ENCODE data around the gene DNER. TPM values are rescaled to one million over a fixed set of nuclear protein-coding genes. Genes with fewer than 3 reads are reported as not detected.
A peak's percentile ranks its signal among the peaks of the same experiment; 100 is the strongest.

The DNER gene
- total and polyA plus RNA-seq, 12 donors: 49.2 to 309 (median 155) TPM

DNA sequence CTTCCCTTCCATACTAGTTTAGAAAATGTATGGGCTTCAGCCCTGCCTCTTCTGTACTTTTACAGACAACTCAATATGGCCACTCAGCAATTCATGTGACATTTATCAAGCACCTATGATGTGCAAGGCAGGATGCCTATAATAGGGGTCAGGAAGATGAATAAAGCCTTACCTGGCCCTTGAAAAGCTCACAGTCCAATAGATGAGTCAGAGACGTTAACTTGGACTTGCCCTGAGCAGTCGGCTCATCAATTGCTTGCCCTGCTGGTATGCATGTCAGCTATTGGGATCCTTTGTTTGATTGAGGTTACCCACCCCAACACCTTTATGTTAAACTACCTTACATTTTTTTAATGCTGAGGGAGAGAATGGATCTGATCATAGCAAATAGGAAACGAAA is 116.1 kb downstream of the DNER start:
- Histone ChIP-seq H3K9me3 (replicated peaks in 1 of 3) (no peaks in the 10 kb centered on the region), H3K27ac (no peak overlapping the region), H3K4me1 (replicated peaks in 1 of 2) (peaks cover 7 to 21% of the 10 kb centered on the region in 2 donors), H3K36me3 (replicated peaks in 1 of 2) (no peaks in the 10 kb centered on the region), H3K4me3 (no peak overlapping the region), H3K27me3 (no peaks in the 10 kb centered on the region)
- TF ChIP-seq POLR2A (IDR thresholded peaks at IDR 0.05): no peak
- TF ChIP-seq, protein P1, sequence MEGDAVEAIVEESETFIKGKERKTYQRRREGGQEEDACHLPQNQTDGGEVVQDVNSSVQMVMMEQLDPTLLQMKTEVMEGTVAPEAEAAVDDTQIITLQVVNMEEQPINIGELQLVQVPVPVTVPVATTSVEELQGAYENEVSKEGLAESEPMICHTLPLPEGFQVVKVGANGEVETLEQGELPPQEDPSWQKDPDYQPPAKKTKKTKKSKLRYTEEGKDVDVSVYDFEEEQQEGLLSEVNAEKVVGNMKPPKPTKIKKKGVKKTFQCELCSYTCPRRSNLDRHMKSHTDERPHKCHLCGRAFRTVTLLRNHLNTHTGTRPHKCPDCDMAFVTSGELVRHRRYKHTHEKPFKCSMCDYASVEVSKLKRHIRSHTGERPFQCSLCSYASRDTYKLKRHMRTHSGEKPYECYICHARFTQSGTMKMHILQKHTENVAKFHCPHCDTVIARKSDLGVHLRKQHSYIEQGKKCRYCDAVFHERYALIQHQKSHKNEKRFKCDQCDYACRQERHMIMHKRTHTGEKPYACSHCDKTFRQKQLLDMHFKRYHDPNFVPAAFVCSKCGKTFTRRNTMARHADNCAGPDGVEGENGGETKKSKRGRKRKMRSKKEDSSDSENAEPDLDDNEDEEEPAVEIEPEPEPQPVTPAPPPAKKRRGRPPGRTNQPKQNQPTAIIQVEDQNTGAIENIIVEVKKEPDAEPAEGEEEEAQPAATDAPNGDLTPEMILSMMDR (IDR thresholded peaks at IDR 0.05): no peak
- no peak for DNase-seq
- 58 to 87% (median 80%) methylated on average over 3 of the region's 3 CpGs for WGBS, 4 donors
- intact Hi-C loops (cut with DNase I): loop anchor here in 1 of 2 donors (5.0 kb wide), 1 partner anchor 119 kb away; no protein-coding TSS in a partner anchor

GRCh38 chr2:229596796-229597195 is 117.6 kb downstream of the DNER start:
- no peaks in the 10 kb centered on the region for H3K36me3 ChIP-seq (replicated peaks in 1 of 2)

DNA sequence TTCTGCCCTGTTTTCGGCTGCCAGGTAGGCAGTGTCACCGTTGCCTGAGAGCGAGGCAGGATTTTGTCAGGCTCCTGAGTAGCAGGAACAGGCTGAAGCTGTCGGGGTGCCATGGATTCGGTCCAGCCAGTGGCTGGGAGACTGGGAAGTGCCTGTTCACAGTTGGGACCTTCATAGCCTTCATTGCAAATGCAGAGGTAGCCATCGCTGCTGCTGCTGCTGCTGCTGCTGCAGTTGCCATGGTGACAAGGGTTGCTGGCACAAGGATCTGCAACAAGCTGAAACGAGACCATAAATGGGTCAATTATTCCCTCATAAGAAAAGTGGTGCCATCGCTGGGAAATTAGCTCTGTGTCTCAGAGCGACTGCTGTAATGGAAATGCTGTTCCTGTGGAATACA is 122.7 kb downstream of the DNER start:
- no peak overlapping the region for H3K27ac ChIP-seq
- intact Hi-C loops (cut with DNase I): no loop called here
- H3K9me3 ChIP-seq (replicated peaks in 1 of 3): no peaks in the 10 kb centered on the region
- DNase-seq: peak in 2 of 7 donors; percentile 26 to 81
- 67 to 83% (median 76%) methylated on average over 7 to 9 of the region's 9 CpGs for WGBS, 4 donors
- TF ChIP-seq, protein P1 (IDR thresholded peaks at IDR 0.05): no peak
- TF ChIP-seq POLR2A (IDR thresholded peaks at IDR 0.05): no peak
- H3K36me3 ChIP-seq (replicated peaks in 1 of 2): no peaks in the 10 kb centered on the region
- no peaks in the 10 kb centered on the region for H3K27me3 ChIP-seq
- peaks cover 20 to 27% of the 10 kb centered on the region in 2 donors for H3K4me1 ChIP-seq (replicated peaks in 1 of 2)
- H3K4me3 ChIP-seq: no peak overlapping the region

More at GRCh38 chr2:229596796-229597195, 117.6 kb downstream of the DNER start:
- H3K9me3 ChIP-seq (replicated peaks in 1 of 3): no peaks in the 10 kb centered on the region
- WGBS, 4 donors: 56 to 71% (median 65%) methylated on average over 7 of the region's 7 CpGs
- no peak overlapping the region for H3K27ac ChIP-seq
- H3K4me3 ChIP-seq: no peak overlapping the region
- no peak for DNase-seq
- H3K4me1 ChIP-seq (replicated peaks in 1 of 2): peaks cover 13 to 21% of the 10 kb centered on the region in 2 donors
- TF ChIP-seq POLR2A (IDR thresholded peaks at IDR 0.05): no peak
- TF ChIP-seq, protein P1 (IDR thresholded peaks at IDR 0.05): no peak
- intact Hi-C loops (cut with DNase I): loop anchor here in 1 of 2 donors (5.0 kb wide), 1 partner anchor 121 kb away; no protein-coding TSS in a partner anchor
- H3K27me3 ChIP-seq: no peaks in the 10 kb centered on the region

DNA sequence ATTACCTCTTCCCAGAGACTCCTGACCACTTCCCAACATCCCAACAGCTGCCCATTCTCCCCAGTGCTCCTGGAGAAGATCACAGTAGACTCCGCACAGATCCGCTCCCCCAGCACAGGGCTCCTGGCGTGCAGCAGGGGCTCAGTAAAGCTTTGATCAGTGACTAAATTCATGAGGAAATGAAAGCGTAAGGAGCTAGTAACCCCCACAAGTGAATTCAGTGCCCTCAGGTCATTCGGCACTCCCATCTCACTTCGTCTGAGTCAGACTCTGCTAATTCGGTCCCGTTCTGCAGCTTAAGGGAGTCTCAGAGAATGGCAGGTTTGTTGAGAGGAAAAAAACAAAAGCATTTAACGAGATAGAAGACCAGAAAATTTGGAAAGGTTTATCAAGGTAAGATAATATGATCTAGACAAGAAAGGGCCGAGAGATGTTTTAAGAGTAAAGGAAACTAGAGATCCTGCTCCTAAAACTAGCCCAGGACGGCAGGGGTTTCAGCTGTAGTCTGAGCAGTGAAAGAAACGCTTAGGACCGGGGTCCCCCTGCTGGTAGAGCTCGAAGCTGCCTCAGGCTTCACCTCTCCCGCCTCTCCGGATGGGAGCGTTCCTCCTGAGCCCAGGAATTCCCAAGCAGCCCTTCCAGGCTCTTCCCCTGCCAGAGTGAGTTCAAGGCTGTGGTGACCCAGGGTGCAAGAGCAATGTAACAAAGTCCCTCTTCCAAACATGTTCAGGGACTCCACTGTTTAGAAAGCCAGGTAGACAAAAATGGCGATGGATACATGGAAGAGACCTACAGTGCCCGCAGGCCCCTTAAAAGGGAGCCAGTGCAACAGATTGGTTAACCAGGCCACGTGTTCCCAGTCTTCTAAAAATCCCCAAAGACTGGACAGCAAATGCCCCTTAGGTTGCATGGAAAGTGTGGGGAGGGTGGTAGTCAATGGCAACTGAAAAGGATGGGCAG is 127.3 kb downstream of the DNER start:
- 24 to 27% (median 26%) methylated on average over 20 of the region's 20 CpGs for WGBS, 4 donors
- TF ChIP-seq, protein P1 (IDR thresholded peaks at IDR 0.05): peak; percentile 76 to 94 (median 90)
- TF ChIP-seq POLR2A (IDR thresholded peaks at IDR 0.05): no peak
- Histone ChIP-seq H3K27me3 (no peaks in the 10 kb centered on the region), H3K27ac (peak overlapping the region in 2 of 5 donors; percentile 10 to 15), H3K36me3 (replicated peaks in 1 of 2) (no peaks in the 10 kb centered on the region), H3K4me3 (peak overlapping the region in 1 of 4 donors; percentile 33), H3K4me1 (replicated peaks in 1 of 2) (peaks cover 7 to 15% of the 10 kb centered on the region in 2 donors), H3K9me3 (replicated peaks in 1 of 3) (no peaks in the 10 kb centered on the region)
- peak; percentile 79 to 94 (median 89) for DNase-seq
- intact Hi-C loops (cut with DNase I): loop anchor here (5.0 to 10.0 kb wide), 4 partner anchors 128 to 902 kb away; partner anchors contain the start of gene DNER (in 1 of the 2)
